ENCODE data around the gene SEC23A. TPM values are rescaled to one million over a fixed set of nuclear protein-coding genes. Genes with fewer than 3 reads are reported as not detected.

Gene SEC23A
- total and polyA plus RNA-seq, 2 of the 8 experiments (the other 6 are each of a cell fraction or from before 2014, with no cell fraction given) = 30.9 to 58.2 TPM

DNA sequence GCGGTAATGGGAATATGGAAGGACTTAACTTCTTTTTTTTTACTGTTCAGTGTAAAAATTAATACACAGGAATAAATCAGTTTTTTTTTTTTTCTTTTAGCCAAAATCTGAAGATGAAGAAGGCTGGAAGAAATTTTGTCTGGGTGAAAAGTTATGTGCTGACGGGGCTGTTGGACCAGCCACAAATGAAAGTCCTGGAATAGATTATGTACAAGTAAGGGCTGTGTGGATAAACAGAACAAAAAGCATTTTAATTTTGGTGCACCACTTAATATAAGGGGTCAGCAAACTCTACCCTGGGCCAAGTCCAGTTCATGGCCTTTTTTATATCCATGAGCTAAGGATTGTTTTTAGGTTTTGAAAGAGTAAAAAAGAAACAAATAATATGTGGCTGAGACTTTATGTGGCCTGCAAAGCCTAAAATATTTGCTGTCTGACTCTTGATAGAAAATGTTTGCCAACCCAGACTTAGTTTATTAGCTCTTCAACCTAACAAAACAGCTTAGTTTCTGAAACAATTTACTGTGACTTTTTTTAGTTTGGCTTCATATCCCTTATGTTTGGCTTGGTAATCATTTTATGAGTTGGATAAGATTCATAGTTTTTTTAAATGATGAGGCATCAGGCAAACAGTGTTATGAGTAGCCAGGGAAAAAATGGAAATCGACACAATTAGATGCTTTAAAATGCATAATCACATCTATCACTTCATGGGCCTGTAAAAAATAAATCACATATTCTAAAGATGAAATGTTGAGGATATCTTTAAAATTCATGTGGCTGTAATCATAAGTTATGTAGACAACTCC lies 19.5 kb upstream of the SEC23A start (continued):
- TF ChIP-seq FOSL1 (IDR thresholded peaks at IDR 0.05; ENCODE audit: insufficient read depth, low read depth, low read length) = no peak
- no peak for TF ChIP-seq RBBP5 (IDR thresholded peaks at IDR 0.05; ENCODE audit: borderline replicate concordance, low read depth, low read length)
- no peak for TF ChIP-seq CBX5 (IDR thresholded peaks at IDR 0.05; ENCODE audit: low read depth, low read length)
- TF ChIP-seq PHF8 (conservative IDR thresholded peaks at IDR 0.05; ENCODE audit: low read depth, low read length) = no peak

Measured in H1 (cell line).